GM12864 (cell line): Measurements from ENCODE around the gene SH3RF2.

Experiments
- DNase-seq: peaks from one replicate; pipeline ENCODE4 v3.0.0-alpha.2; 2011; ENCODE audit warnings: low read depth
- H3K4me3 ChIP-seq: 2 replicates; pipeline ENCODE4 v1.5.1; 2011; ENCODE audit warnings: mild to moderate bottlenecking, low read depth, low read length, control low read depth
- CTCF ChIP-seq: IDR thresholded peaks from 2 replicates; pipeline ENCODE4 v1.5.1; 2011; ENCODE audit warnings: low read depth, mild to moderate bottlenecking, moderate library complexity, low read length, control low read depth, inconsistent platforms; ENCODE audit errors: missing control alignments

SH3RF2 gene

GRCh38 chr5:145934276-145934675 is 2.1 kb upstream of the SH3RF2 start:
- no peak for DNase-seq
- TF ChIP-seq CTCF: no peak
- H3K4me3 ChIP-seq: no peak overlapping the region

- TF ChIP-seq CTCF: no peak
- no peak for DNase-seq
- no peak overlapping the region for H3K4me3 ChIP-seq
These were observed 1.3 kb downstream of the SH3RF2 start for GRCh38 chr5:145937432-145938250.

GRCh38 chr5:145938776-145939539 is 2.6 kb downstream of the SH3RF2 start:
- H3K4me3 ChIP-seq: no peak overlapping the region
- no peak for TF ChIP-seq CTCF
- no peak for DNase-seq

- TF ChIP-seq CTCF: no peak
- H3K4me3 ChIP-seq: no peak overlapping the region
- no peak for DNase-seq
These were observed 3.2 kb downstream of the SH3RF2 start for GRCh38 chr5:145939540-145940065.

- H3K4me3 ChIP-seq: no peak overlapping the region
- no peak for DNase-seq
- no peak for TF ChIP-seq CTCF
These were observed 4.7 kb downstream of the SH3RF2 start for GRCh38 chr5:145941096-145941447.

GRCh38 chr5:145941448-145942130 is 5.2 kb downstream of the SH3RF2 start:
- DNase-seq: no peak
- H3K4me3 ChIP-seq: no peak overlapping the region
- TF ChIP-seq CTCF: no peak
